ENCODE results near the gene MAMDC4. TPM values are rescaled to one million over a fixed set of nuclear protein-coding genes. Genes with fewer than 3 reads are reported as not detected.

The MAMDC4 gene
- total and polyA plus RNA-seq, 2 donors = 1.3 to 14.0 TPM

DNA sequence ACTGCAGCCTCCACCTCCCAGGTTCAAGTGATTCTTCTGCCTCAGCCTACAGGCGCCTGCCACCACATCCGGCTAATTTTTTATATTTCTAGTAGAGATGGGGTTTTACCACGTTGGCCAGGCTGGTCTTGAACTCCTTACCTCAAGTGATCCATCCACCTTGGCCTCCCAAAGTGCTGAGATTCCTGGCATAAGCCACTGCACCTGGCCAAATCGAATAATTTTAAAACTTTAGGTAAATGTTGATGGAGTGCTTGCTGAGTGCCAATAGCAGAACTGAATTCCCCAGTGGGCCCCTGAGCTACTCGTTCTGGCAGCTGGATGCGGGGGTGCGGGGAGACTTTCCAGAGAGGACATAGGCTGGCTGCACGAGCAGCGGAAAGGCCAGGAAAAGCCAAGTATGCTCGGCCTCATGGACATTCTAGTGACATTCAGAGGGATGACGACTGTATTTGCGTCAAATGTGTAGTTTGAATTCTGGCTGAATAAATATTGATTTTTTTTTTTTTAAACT is 51.0 kb downstream of the MAMDC4 start:
- H3K36me3 ChIP-seq (ENCODE audit: control insufficient read depth in 2 of 2, insufficient read depth in 2 of 2, low read length in 1 of 2) = peaks cover 76 to 83% of the 10 kb centered on the region in 2 donors
- DNase-seq (ENCODE audit: low read depth in 6 of 9, low spot score in 9 of 9) = no peak
- H3K27me3 ChIP-seq (ENCODE audit: control insufficient read depth in 2 of 2, insufficient read depth in 1 of 2, low read length in 1 of 2) = no peaks in the 10 kb centered on the region
- peaks cover 0 to 26% of the 10 kb centered on the region in 2 donors for H3K4me1 ChIP-seq (ENCODE audit: control insufficient read depth in 2 of 2, insufficient read depth in 2 of 2, low read length in 2 of 2)
- 91% methylated on average over 12 of the region's 12 CpGs for WGBS
- H3K27ac ChIP-seq (ENCODE audit: low read depth in 1 of 2, low read length in 1 of 2) = peak overlapping the region; percentile 82 to 84
- H3K4me3 ChIP-seq (ENCODE audit: low read length in 2 of 2) = no peak overlapping the region
- no peaks in the 10 kb centered on the region for H3K9me3 ChIP-seq (ENCODE audit: control insufficient read depth in 2 of 2, insufficient read depth in 1 of 2, low read length in 1 of 2)

DNA sequence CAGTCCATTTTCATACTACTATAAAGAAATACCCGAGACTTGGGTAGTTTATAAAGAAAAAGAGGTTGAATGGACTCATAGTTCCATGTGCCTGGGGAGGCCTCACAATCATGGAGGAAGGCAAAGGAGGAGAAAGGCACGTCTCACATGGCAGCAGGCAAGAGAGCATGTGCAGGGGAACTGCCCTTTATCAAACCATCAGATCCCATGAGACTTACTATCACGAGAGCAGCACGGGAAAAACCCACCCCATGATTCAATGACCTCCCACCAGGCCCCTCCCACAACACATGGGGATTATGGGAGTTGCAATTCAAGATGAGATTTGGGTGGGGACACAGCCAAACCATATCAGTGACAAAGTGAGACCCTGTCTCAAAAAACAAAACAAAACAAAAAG is 54.1 kb downstream of the MAMDC4 start:
- Histone ChIP-seq H3K4me3 (ENCODE audit: low read length in 2 of 2) (no peak overlapping the region), H3K27ac (ENCODE audit: low read depth in 1 of 2, low read length in 1 of 2) (no peak overlapping the region), H3K27me3 (ENCODE audit: control insufficient read depth in 2 of 2, insufficient read depth in 1 of 2, low read length in 1 of 2) (no peaks in the 10 kb centered on the region), H3K9me3 (ENCODE audit: control insufficient read depth in 2 of 2, insufficient read depth in 1 of 2, low read length in 1 of 2) (no peaks in the 10 kb centered on the region), H3K4me1 (ENCODE audit: control insufficient read depth in 2 of 2, insufficient read depth in 2 of 2, low read length in 2 of 2) (peaks cover 0 to 23% of the 10 kb centered on the region in 2 donors), H3K36me3 (ENCODE audit: control insufficient read depth in 2 of 2, insufficient read depth in 2 of 2, low read length in 1 of 2) (peaks cover 71 to 74% of the 10 kb centered on the region in 2 donors)
- WGBS = 96% methylated on average over 4 of the region's 4 CpGs
- DNase-seq (ENCODE audit: low read depth in 6 of 9, low spot score in 9 of 9) = no peak

GRCh38 chr9:136907011-136907914 is 55.1 kb downstream of the MAMDC4 start:
- Histone ChIP-seq H3K9me3 (ENCODE audit: control insufficient read depth in 2 of 2, insufficient read depth in 1 of 2, low read length in 1 of 2) (no peaks in the 10 kb centered on the region), H3K27ac (ENCODE audit: low read depth in 1 of 2, low read length in 1 of 2) (no peak overlapping the region), H3K27me3 (ENCODE audit: control insufficient read depth in 2 of 2, insufficient read depth in 1 of 2, low read length in 1 of 2) (no peaks in the 10 kb centered on the region), H3K4me1 (ENCODE audit: control insufficient read depth in 2 of 2, insufficient read depth in 2 of 2, low read length in 2 of 2) (peaks cover 0 to 13% of the 10 kb centered on the region in 2 donors), H3K4me3 (ENCODE audit: low read length in 2 of 2) (no peak overlapping the region), H3K36me3 (ENCODE audit: control insufficient read depth in 2 of 2, insufficient read depth in 2 of 2, low read length in 1 of 2) (peaks cover 61 to 64% of the 10 kb centered on the region in 2 donors)
- WGBS = 98% methylated on average over 29 of the region's 29 CpGs
- DNase-seq (ENCODE audit: low read depth in 6 of 9, low spot score in 9 of 9) = no peak

Other genes starting within 250 kb of the MAMDC4 start
- 18.1 TPM for gene EGFL7, start 189.4 kb upstream of the MAMDC4 start, total RNA-seq
- gene EGFL7, start 189.4 kb upstream of the MAMDC4 start, polyA plus RNA-seq = 118 TPM
- 8.2 TPM for gene AGPAT2, start 164.9 kb upstream of the MAMDC4 start, total RNA-seq
- 28.8 TPM for gene AGPAT2, start 164.9 kb upstream of the MAMDC4 start, polyA plus RNA-seq
- gene DIPK1B, start 139.8 kb upstream of the MAMDC4 start, total RNA-seq = 10.1 TPM
- 6.8 TPM for gene DIPK1B, start 139.8 kb upstream of the MAMDC4 start, polyA plus RNA-seq
- gene LCN10, start 109.4 kb upstream of the MAMDC4 start, total RNA-seq = 1.2 TPM
- 12.5 TPM for gene LCN10, start 109.4 kb upstream of the MAMDC4 start, polyA plus RNA-seq
- not detected for gene LCN6, start 103.8 kb upstream of the MAMDC4 start, total RNA-seq
- gene LCN6, start 103.8 kb upstream of the MAMDC4 start, polyA plus RNA-seq = 7.1 TPM
- gene LCN8, start 94.1 kb upstream of the MAMDC4 start, total RNA-seq = not detected
- gene LCN8, start 94.1 kb upstream of the MAMDC4 start, polyA plus RNA-seq = 0.02 TPM
- 0.05 TPM for gene LCN15, start 87.8 kb upstream of the MAMDC4 start, total RNA-seq
- gene LCN15, start 87.8 kb upstream of the MAMDC4 start, polyA plus RNA-seq = 0.43 TPM
- 81.0 TPM for gene TMEM141, start 61.0 kb upstream of the MAMDC4 start, total RNA-seq
- 81.0 TPM for gene TMEM141, start 61.0 kb upstream of the MAMDC4 start, polyA plus RNA-seq
- gene CCDC183, start 56.0 kb upstream of the MAMDC4 start, total RNA-seq = 3.2 TPM
- gene CCDC183, start 56.0 kb upstream of the MAMDC4 start, polyA plus RNA-seq = 5.0 TPM
- gene RABL6, start 44.4 kb upstream of the MAMDC4 start, total RNA-seq = 43.4 TPM
- 55.1 TPM for gene RABL6, start 44.4 kb upstream of the MAMDC4 start, polyA plus RNA-seq
- 0.42 TPM for gene AJM1, start 9.9 kb upstream of the MAMDC4 start, total RNA-seq
- gene AJM1, start 9.9 kb upstream of the MAMDC4 start, polyA plus RNA-seq = 1.8 TPM
- gene PHPT1, start 2.9 kb upstream of the MAMDC4 start, total RNA-seq = 66.5 TPM
- 85.7 TPM for gene PHPT1, start 2.9 kb upstream of the MAMDC4 start, polyA plus RNA-seq
- gene EDF1, start 14.0 kb downstream of the MAMDC4 start, total RNA-seq = 410 TPM
- 407 TPM for gene EDF1, start 14.0 kb downstream of the MAMDC4 start, polyA plus RNA-seq
- 12.8 TPM for gene TRAF2, start 34.2 kb downstream of the MAMDC4 start, total RNA-seq
- gene TRAF2, start 34.2 kb downstream of the MAMDC4 start, polyA plus RNA-seq = 18.8 TPM
- gene FBXW5, start 92.4 kb downstream of the MAMDC4 start, total RNA-seq = 101 TPM
- gene FBXW5, start 92.4 kb downstream of the MAMDC4 start, polyA plus RNA-seq = 162 TPM
- gene C8G, start 92.9 kb downstream of the MAMDC4 start, total RNA-seq = 2.2 TPM
- gene C8G, start 92.9 kb downstream of the MAMDC4 start, polyA plus RNA-seq = 6.5 TPM
- gene LCN12, start 99.9 kb downstream of the MAMDC4 start, total RNA-seq = 4.2 TPM
- gene LCN12, start 99.9 kb downstream of the MAMDC4 start, polyA plus RNA-seq = 14.4 TPM
- 5.0 TPM for gene PTGDS, start 125.2 kb downstream of the MAMDC4 start, total RNA-seq
- 137 TPM for gene PTGDS, start 125.2 kb downstream of the MAMDC4 start, polyA plus RNA-seq
- 0.19 TPM for gene LCNL1, start 130.6 kb downstream of the MAMDC4 start, total RNA-seq
- 5.0 TPM for gene LCNL1, start 130.6 kb downstream of the MAMDC4 start, polyA plus RNA-seq
- 68.9 TPM for gene PAXX, start 140.1 kb downstream of the MAMDC4 start, total RNA-seq
- 431 TPM for gene PAXX, start 140.1 kb downstream of the MAMDC4 start, polyA plus RNA-seq
- 13.6 TPM for gene CLIC3, start 144.2 kb downstream of the MAMDC4 start, total RNA-seq
- gene CLIC3, start 144.2 kb downstream of the MAMDC4 start, polyA plus RNA-seq = 44.6 TPM
- gene ABCA2, start 175.9 kb downstream of the MAMDC4 start, total RNA-seq = 4.2 TPM
- 37.3 TPM for gene ABCA2, start 175.9 kb downstream of the MAMDC4 start, polyA plus RNA-seq
- gene FUT7, start 179.7 kb downstream of the MAMDC4 start, total RNA-seq = 0.99 TPM
- 4.6 TPM for gene FUT7, start 179.7 kb downstream of the MAMDC4 start, polyA plus RNA-seq
- gene NPDC1, start 193.8 kb downstream of the MAMDC4 start, total RNA-seq = 4.8 TPM
- gene NPDC1, start 193.8 kb downstream of the MAMDC4 start, polyA plus RNA-seq = 71.1 TPM
- 0.09 TPM for gene ENTPD2, start 201.7 kb downstream of the MAMDC4 start, total RNA-seq
- gene ENTPD2, start 201.7 kb downstream of the MAMDC4 start, polyA plus RNA-seq = 0.27 TPM
- gene SAPCD2, start 218.2 kb downstream of the MAMDC4 start, total RNA-seq = 6.3 TPM
- 0.87 TPM for gene SAPCD2, start 218.2 kb downstream of the MAMDC4 start, polyA plus RNA-seq
- 1.9 TPM for gene UAP1L1, start 225.2 kb downstream of the MAMDC4 start, total RNA-seq
- gene UAP1L1, start 225.2 kb downstream of the MAMDC4 start, polyA plus RNA-seq = 9.4 TPM
- 26.8 TPM for gene MAN1B1, start 234.6 kb downstream of the MAMDC4 start, total RNA-seq
- 107 TPM for gene MAN1B1, start 234.6 kb downstream of the MAMDC4 start, polyA plus RNA-seq